HG02840 (cell line): ENCODE measurements around the gene GGCX.
"Not testable (repeated sequence)": the region's sequence is repeated elsewhere in the genome, so short reads cannot be mapped to it uniquely, and the experiment has no call there.

Experiments
- ATAC-seq: cut with Tn5 transposase; IDR thresholded peaks from one replicate; pipeline ENCODE4 v1.9.1; 2021; ENCODE audit warnings: mild to moderate bottlenecking, moderate library complexity, moderate number of reproducible peaks; ENCODE audit not compliant: unreplicated experiment, low FRiP score

GGCX gene

GRCh38 chr2:85561280-85562212 is at the start of gene GGCX:
Gene GGCX, minus strand, starts transcription at chr2:85561493. Its CDS starts 65 bp downstream, at chr2:85561428.
- peak; percentile 90 for ATAC-seq

DNA sequence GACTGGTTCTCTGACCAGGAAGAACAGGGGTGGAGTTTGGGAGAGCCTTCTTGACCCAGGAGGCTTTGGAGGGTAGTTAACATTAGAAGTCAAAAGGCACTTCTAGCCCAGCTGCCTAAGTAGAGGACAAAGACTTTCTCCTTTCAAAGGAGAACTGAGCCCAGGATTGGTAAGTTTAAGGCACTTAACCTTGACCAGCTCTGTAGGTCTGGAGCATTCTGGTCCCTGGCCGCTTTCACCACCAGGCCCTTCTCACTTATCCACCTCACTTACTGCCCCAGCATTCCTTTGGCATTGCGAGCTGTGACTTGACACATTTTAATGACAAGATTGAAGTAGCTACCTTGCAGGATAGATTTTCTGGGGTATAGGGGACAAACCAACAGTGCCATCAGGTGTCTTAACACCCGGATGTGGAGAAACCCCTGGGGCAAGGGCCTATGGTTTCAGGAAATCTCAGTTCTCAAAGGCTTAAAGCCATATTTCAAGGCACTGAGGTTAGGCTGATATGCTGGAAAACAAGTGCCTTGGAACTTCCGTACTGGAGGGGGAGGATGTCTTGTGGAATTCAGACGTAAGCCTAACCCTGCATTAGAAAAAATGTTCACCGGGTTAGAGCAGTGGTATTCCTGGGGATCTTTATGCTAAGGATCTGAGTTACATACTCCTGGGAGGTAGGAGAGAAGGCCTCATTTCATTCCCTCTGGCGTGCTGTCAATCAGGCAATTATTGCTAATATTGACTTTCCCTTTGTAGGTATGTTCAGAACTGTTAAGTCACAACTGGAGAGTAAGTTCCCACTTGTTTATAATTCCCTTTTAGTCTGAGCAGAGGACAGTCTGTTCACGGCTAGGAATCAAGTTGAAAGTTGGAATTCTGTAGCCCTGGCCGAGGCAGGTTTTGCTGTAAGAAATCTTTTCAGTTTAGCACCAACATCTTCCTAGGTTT is 46.2 kb upstream of the GGCX start:
- ATAC-seq, result no peak

DNA sequence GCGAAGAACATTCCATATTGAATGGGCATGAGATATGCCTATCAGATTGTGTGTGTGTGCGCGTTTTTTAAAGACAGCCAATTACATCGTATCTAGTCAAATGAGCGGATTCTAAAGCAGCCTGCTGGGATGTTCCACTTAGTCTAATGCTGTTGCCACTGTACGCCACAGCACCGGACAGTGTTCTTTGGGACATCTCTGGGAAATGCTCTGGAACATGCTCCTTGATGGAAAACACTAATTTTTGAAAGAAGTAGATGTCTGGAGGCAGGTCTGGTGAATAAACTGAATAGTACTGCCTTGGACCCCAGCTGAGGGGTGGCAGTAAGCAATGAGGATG is 44.8 kb upstream of the GGCX start:
- ATAC-seq, result no peak

GRCh38 chr2:85605406-85606115 is 44.3 kb upstream of the GGCX start:
- no peak for ATAC-seq

- ATAC-seq, result no peak
Observed at GRCh38 chr2:85604568-85605339, 43.5 kb upstream of the GGCX start.

DNA sequence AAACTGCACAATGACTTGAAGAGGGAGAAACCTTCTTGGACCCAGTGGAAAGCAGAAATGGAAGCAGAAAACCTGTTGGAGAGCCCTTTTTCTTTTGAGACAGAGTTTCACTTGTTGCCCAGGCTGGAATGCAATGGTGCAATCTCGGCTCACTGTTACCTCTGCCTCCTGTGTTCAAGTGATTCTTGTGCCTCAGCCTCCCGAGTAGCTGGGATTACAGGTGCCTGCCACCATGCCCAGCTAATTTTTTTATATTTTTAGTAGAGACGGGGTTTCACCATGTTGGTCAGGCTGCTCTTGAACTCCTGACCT is 42.8 kb upstream of the GGCX start:
- ATAC-seq, result not testable (repeated sequence)

DNA sequence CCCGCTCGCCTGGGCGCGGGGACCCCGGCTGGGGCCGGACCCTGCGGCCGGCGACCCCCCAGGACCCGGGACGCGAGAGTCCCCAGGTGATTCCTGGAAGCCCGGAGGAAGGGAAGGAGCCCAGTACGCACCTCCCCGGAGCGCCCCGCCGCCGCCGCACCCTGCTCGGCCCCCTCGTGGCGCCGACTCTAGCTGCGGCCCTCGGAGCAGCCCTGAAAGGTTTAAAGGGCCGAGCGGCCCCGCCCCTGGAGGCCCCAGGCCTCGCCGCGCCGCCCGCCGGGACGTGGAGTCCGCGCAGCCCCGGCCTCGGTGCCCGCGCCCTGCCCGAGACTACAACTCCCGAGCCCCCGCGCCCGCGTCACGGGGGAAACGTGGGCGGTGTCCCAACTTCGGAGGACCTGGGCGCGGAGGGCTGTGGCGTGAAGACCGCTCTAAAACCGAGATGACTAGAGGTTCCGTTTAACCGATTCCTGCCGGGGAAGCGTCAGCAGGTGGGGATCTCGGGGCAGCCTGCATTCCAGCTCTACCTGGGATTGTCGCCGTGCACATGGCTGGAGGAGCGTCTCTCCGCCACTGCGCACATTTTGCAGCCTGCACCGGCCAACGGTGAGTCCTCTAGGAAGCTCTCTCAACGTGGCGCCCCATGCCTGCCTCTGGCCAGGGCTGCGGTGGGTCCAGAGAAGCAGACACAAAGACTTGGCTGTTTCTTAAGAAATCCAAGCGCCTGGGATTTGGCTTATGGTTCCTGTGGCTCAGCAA is 41.4 kb upstream of the GGCX start, which contains the start of gene TMEM150A:
Gene TMEM150A (minus strand): TSS at position 223 of the 759 bp plus-strand sequence. CDS start 750 bp downstream, outside the sequence.
- peak; percentile 85 for ATAC-seq

DNA sequence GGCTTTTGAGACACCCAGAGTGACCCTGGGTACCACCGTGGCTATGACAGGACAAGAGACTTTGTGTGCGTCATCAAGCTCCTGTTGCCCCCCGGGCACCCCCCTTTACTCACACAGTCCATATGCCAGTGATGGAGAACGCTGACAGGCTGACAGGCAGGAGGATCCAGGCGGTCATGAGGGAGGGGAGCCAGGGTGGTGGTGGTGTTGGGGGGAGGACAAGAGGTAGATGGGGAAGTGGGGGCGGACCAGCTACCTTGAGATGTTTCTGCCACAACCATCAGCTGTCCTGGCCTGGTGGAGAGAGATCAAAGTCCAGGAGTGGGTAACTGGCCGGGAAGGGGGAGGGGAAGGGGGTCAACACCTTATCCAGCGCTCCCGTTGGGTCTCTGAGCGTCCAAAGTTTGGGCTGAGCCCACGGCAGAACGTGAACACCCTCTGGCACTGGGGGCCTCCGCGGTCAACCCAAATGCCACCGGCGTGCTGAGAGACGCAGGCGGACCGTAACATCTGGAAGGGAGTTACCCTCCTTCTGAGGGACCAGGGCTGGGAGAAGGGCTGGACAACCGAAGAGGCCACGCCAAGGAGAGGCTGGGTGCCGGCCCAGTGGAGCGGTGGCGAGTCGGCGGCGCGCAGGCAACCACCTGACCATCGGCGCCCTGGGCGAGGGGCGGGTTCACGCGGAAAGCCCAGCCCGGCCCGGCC is 40.6 kb upstream of the GGCX start:
- peak; percentile 41 for ATAC-seq

GRCh38 chr2:85600951-85601770 is 39.9 kb upstream of the GGCX start:
- ATAC-seq, result no peak

GRCh38 chr2:85600235-85600575 is 38.9 kb upstream of the GGCX start:
- ATAC-seq, result no peak

GRCh38 chr2:85599468-85600234 is 38.4 kb upstream of the GGCX start:
- no peak for ATAC-seq

DNA sequence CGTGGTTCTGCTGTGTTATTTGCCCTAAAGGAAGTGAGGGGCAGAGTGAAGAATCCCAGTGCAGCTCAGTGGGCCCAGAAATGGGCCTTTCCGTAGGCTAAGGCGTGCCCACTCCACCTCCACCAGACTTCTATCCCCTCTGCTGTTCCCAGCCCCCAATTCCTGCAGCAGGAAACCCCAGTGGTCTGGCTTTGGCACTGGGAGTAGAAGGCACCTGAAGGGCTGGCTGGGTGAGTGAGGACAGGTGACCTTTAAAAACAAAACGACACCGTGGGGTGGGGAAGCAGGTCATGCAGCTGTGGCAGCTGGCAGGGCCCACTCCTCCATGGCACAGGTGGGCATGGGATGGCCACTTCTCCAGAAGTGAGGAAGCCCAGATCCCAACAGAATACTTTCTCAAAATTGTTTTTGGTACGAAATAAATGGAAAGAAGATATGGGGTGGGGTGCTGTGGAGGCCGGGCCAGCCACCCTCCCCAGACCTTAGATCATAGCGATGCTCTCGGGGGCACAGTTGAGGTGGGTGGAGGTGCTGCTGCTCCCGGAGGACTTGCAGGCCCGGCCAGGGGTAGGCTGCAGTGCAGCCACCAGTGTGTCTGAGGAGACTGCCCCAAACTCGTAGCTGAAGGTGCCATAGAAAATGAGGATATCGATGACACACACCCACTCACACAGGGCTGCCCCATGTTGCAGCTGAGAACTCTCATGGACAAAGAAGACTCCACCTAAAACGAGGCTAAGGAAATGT is 37.5 kb upstream of the GGCX start:
- ATAC-seq, result no peak

DNA sequence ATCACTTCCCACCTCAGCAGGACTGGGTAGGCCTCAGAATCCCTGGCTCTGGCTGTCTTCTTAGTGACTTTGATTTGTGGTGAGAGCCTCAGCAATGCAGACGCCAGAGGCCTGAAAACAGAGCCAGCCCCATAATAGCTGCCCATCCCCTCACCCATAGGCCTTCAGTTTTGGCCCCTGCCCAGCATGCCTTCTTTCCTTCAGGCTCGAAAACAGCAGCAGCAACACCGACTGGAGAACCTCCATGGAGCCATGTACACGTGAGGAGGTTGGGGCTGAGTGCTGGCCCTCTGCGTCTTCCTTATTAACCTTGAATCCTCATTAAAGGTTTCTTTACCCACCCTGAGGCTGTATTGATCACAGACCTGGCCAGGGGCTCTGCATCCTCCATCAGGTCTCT is 35.9 kb upstream of the GGCX start:
- ATAC-seq, result no peak

DNA sequence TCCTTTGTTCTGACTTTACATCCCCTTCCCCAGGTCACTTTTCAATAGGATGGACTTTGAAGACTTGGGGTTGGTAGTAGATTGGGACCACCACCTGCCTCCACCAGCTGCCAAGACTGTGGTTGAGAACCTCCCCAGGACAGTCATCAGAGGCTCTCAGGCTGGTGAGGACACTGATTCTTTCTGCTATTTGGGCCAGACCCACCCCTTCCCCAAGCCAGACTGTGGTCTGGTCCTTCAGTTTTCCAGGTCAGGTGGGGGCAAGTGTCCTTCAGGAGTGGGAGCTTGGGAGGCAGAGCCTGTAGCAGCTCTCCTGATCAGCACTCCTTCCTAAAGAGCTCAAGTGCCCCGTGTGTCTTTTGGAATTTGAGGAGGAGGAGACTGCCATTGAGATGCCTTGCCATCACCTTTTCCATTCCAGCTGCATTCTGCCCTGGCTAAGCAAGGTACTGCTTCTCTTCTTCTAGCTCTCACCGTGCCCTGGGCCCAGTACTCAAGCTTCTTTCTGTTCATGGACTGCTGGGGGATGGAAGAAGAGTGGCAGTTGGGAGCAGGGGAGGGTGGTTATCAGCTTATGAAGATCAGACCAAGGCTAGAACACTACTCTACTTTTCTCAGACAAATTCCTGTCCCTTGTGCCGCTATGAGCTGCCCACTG is 35.3 kb upstream of the GGCX start:
- no peak for ATAC-seq

- ATAC-seq, result no peak
Observed at GRCh38 chr2:85596026-85596333, 34.7 kb upstream of the GGCX start.
